B cell (primary cell): Measurements from ENCODE around the gene GADD45B.

Experiments
- EZH2 ChIP-seq: IDR thresholded peaks from 2 replicates; pipeline ENCODE4 v1.6.1; 2012; ENCODE audit warnings: borderline replicate concordance, low read depth, mild to moderate bottlenecking, moderate library complexity, low read length; ENCODE audit not compliant: insufficient read depth, poor library complexity, severe bottlenecking
- TF ChIP-seq, protein P1 (sequence below): fragments of 200-600 bp; IDR thresholded peaks from one replicate; pipeline ENCODE4 v1.8.0; 2022; ENCODE audit warnings: antibody characterized with exemption, mild to moderate bottlenecking

DNA sequence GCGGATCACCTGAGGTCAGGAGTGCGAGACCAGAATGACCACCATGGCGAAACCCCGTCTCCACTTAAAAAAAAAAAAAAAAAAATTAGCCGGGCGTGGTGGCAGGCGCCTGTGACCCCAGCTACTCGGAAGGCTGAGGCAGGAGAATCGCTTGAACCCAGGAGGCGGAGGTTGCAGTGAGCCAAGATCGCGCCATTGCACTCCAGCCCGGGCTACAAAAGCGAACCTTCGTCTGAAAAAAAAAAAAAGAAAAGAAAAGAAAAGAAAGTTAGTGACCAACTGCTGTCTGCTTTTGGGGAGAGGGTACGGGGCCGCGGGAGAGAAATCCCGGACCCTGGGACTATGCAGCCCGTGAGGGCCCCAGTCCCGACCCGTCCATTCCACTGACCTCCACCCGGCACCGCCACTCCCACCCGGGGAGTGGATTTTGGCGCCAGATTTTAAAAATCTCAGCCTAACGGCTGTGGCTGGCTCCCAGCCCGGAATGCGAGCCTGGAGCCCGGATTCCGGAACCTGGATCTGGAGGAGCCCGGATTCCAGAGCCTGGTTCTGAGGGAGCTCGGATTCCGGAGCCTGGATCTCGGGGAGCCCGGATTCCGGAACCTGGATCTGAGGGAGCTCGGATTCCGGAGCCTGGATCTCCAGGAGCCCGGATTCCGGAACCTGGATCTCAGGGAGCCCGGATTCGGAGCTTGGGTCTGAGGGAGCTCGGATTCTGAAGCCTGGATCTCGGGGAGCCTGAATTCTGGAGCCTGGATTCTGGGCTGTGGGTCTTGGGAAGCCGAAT is 13.1 kb upstream of the GADD45B start:
- TF ChIP-seq, protein P1, sequence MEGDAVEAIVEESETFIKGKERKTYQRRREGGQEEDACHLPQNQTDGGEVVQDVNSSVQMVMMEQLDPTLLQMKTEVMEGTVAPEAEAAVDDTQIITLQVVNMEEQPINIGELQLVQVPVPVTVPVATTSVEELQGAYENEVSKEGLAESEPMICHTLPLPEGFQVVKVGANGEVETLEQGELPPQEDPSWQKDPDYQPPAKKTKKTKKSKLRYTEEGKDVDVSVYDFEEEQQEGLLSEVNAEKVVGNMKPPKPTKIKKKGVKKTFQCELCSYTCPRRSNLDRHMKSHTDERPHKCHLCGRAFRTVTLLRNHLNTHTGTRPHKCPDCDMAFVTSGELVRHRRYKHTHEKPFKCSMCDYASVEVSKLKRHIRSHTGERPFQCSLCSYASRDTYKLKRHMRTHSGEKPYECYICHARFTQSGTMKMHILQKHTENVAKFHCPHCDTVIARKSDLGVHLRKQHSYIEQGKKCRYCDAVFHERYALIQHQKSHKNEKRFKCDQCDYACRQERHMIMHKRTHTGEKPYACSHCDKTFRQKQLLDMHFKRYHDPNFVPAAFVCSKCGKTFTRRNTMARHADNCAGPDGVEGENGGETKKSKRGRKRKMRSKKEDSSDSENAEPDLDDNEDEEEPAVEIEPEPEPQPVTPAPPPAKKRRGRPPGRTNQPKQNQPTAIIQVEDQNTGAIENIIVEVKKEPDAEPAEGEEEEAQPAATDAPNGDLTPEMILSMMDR = no peak
- TF ChIP-seq EZH2 = no peak
